Subcutaneous adipose tissue (tissue), 4 donors: ENCODE measurements around the gene UNC13D. TPM values are rescaled to one million over a fixed set of nuclear protein-coding genes. Genes with fewer than 3 reads are reported as not detected.

Experiments used
- total RNA-seq, 4 donors: library from RNA; depleted of rRNA; stranded (reverse); fragments of >200 nt; gene quantifications; one replicate each; pipeline ENCODE4 v1.1.0, GENCODE V29; 2016
- TF ChIP-seq, protein P1 (sequence below): fragments of 450-650 bp; IDR thresholded peaks from one replicate; pipeline ENCODE4 v1.5.1; 2016; ENCODE audit warnings: low read depth, mild to moderate bottlenecking, control low read depth, antibody characterized with exemption, moderate library complexity

UNC13D gene
- total RNA-seq, 4 donors from 2014 or later = 4.7 to 9.7 (median 8.5) TPM

- TF ChIP-seq, protein P1, sequence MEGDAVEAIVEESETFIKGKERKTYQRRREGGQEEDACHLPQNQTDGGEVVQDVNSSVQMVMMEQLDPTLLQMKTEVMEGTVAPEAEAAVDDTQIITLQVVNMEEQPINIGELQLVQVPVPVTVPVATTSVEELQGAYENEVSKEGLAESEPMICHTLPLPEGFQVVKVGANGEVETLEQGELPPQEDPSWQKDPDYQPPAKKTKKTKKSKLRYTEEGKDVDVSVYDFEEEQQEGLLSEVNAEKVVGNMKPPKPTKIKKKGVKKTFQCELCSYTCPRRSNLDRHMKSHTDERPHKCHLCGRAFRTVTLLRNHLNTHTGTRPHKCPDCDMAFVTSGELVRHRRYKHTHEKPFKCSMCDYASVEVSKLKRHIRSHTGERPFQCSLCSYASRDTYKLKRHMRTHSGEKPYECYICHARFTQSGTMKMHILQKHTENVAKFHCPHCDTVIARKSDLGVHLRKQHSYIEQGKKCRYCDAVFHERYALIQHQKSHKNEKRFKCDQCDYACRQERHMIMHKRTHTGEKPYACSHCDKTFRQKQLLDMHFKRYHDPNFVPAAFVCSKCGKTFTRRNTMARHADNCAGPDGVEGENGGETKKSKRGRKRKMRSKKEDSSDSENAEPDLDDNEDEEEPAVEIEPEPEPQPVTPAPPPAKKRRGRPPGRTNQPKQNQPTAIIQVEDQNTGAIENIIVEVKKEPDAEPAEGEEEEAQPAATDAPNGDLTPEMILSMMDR = no peak
Measured at GRCh38 chr17:75847614-75848522, 3.7 kb upstream of the UNC13D start.

GRCh38 chr17:75846692-75847613 lies 2.7 kb upstream of the UNC13D start:
- TF ChIP-seq, protein P1 = no peak

GRCh38 chr17:75845933-75846691 lies 1.9 kb upstream of the UNC13D start:
- TF ChIP-seq, protein P1 = no peak

- TF ChIP-seq, protein P1 = no peak
Measured at GRCh38 chr17:75845058-75845711, 981 bp upstream of the UNC13D start.

- TF ChIP-seq, protein P1 = no peak
Measured at GRCh38 chr17:75844530-75845057, 390 bp upstream of the UNC13D start.

DNA sequence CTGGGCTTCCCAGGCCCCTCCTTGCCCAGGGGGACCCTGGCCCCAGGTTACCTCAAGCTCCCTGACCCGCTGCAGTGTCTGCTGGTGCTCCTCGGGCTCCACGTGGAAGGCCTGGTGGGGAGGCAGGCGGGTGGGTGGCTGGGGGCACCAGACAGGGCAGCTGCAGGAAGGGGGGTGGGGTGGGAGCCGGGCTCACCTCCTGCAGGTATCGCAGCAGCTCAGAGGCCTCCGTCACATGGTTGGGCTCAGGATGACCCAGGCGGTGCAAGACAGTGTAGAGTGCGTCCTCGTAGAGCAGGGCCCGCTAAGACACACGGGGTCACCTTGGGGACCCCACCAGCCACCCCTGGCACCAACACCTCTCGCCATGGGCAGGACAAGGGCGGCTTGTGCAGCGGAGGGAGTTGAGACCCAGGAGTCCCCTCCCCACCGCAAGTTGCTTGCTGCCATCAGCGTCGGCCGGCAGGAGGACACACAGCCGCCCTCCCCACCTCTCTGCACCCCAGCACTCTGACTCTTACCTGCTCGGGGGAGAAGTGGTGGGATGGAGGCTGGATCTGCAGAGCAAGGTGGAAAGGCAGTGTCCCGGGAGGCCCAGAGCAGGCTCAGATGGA lies 1.1 kb downstream of the UNC13D start:
- TF ChIP-seq, protein P1 = no peak
